ENCODE data around the gene SMYD3. TPM values are rescaled to one million over a fixed set of nuclear protein-coding genes. Genes with fewer than 3 reads are reported as not detected.

SMYD3 gene
- total RNA-seq, 1 experiment from 2014 or later: 17.4 TPM

DNA sequence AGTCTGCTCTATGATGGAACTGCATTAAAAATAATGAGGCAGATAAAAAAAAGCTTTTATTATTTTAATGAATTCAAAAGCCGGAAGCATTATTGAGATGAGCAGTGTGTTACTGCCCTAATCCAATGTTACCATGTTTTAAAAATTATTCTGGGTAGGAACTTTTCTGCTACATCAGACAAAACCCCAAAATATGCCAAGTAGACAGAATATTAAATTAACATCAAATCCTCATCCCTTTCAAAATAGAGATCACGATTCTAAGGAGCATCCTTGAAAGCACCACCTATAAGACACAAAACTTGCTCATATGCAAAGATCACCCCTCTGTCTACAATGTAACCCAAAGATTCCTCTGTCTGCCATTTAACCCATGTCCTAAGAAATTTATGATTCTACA lies 357.5 kb downstream of the SMYD3 start:
- intact Hi-C loops (cut with micrococcal nuclease; ENCODE audit: unreplicated experiment): no loop called here
- ATAC-seq: no peak
- no peaks in the 10 kb centered on the region for H3K36me3 ChIP-seq (ENCODE audit: control insufficient read depth, insufficient read depth, low read length)
- POLR2A ChIA-PET: no interaction called here
- TF ChIP-seq, protein P1, sequence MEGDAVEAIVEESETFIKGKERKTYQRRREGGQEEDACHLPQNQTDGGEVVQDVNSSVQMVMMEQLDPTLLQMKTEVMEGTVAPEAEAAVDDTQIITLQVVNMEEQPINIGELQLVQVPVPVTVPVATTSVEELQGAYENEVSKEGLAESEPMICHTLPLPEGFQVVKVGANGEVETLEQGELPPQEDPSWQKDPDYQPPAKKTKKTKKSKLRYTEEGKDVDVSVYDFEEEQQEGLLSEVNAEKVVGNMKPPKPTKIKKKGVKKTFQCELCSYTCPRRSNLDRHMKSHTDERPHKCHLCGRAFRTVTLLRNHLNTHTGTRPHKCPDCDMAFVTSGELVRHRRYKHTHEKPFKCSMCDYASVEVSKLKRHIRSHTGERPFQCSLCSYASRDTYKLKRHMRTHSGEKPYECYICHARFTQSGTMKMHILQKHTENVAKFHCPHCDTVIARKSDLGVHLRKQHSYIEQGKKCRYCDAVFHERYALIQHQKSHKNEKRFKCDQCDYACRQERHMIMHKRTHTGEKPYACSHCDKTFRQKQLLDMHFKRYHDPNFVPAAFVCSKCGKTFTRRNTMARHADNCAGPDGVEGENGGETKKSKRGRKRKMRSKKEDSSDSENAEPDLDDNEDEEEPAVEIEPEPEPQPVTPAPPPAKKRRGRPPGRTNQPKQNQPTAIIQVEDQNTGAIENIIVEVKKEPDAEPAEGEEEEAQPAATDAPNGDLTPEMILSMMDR (IDR thresholded peaks at IDR 0.05): no peak
- no peak for TF ChIP-seq SIN3A (IDR thresholded peaks at IDR 0.05; ENCODE audit: borderline replicate concordance, insufficient read depth, low read depth, low read length)
- no peak for TF ChIP-seq TCF7L2 (IDR thresholded peaks at IDR 0.05; ENCODE audit: low read depth, low read length)
- no peak for TF ChIP-seq POLR2AphosphoS5 (IDR thresholded peaks at IDR 0.05; ENCODE audit: low read depth, low read length)
- TF ChIP-seq, protein P2, sequence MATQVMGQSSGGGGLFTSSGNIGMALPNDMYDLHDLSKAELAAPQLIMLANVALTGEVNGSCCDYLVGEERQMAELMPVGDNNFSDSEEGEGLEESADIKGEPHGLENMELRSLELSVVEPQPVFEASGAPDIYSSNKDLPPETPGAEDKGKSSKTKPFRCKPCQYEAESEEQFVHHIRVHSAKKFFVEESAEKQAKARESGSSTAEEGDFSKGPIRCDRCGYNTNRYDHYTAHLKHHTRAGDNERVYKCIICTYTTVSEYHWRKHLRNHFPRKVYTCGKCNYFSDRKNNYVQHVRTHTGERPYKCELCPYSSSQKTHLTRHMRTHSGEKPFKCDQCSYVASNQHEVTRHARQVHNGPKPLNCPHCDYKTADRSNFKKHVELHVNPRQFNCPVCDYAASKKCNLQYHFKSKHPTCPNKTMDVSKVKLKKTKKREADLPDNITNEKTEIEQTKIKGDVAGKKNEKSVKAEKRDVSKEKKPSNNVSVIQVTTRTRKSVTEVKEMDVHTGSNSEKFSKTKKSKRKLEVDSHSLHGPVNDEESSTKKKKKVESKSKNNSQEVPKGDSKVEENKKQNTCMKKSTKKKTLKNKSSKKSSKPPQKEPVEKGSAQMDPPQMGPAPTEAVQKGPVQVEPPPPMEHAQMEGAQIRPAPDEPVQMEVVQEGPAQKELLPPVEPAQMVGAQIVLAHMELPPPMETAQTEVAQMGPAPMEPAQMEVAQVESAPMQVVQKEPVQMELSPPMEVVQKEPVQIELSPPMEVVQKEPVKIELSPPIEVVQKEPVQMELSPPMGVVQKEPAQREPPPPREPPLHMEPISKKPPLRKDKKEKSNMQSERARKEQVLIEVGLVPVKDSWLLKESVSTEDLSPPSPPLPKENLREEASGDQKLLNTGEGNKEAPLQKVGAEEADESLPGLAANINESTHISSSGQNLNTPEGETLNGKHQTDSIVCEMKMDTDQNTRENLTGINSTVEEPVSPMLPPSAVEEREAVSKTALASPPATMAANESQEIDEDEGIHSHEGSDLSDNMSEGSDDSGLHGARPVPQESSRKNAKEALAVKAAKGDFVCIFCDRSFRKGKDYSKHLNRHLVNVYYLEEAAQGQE (IDR thresholded peaks at IDR 0.05; ENCODE audit: insufficient read depth in 1 of 2, low read depth in 2 of 2, low read length in 1 of 2): no peak
- CTCF ChIA-PET: no interaction called here
- H3K27ac ChIP-seq (ENCODE audit: low read length): no peak overlapping the region
- no TSS peak for BruUV-seq (replicated peaks)
- in situ Hi-C loops (cut with HindIII; ENCODE audit: low pct_unique_long_range_greater_than_20kb, low sequenced_read_pairs): no loop called here
- DNase-seq (ENCODE audit: low read depth, low spot score): no peak
- no peaks in the 10 kb centered on the region for H3K4me1 ChIP-seq (ENCODE audit: control insufficient read depth, insufficient read depth, low read length)
- H3K9me3 ChIP-seq (ENCODE audit: control insufficient read depth, insufficient read depth, low read depth, low read length): no peaks in the 10 kb centered on the region; the same call in 1 of the 2 replicates
- H3K27me3 ChIP-seq (ENCODE audit: control insufficient read depth, insufficient read depth, low read length): no peaks in the 10 kb centered on the region
- no peak overlapping the region for H3K4me3 ChIP-seq (ENCODE audit: low read depth in 2 of 2, low read length in 2 of 2)

GRCh38 chr1:246147524-246148461 lies 359.3 kb downstream of the SMYD3 start:
- CTCF ChIA-PET: no interaction called here
- Histone ChIP-seq H3K4me1 (ENCODE audit: control insufficient read depth, insufficient read depth, low read length) (peaks cover under 1% of the 10 kb centered on the region), H3K4me3 (ENCODE audit: low read depth in 2 of 2, low read length in 2 of 2) (no peak overlapping the region), H3K27ac (ENCODE audit: low read length) (no peak overlapping the region), H3K9me3 (ENCODE audit: control insufficient read depth, insufficient read depth, low read depth, low read length) (no peaks in the 10 kb centered on the region; the same call in 1 of the 2 replicates), H3K36me3 (ENCODE audit: control insufficient read depth, insufficient read depth, low read length) (no peaks in the 10 kb centered on the region), H3K27me3 (ENCODE audit: control insufficient read depth, insufficient read depth, low read length) (no peaks in the 10 kb centered on the region)
- in situ Hi-C loops (cut with HindIII; ENCODE audit: low pct_unique_long_range_greater_than_20kb, low sequenced_read_pairs): no loop called here
- DNase-seq (ENCODE audit: low read depth, low spot score) (no peak), ATAC-seq (no peak)
- TF ChIP-seq SIN3A (IDR thresholded peaks at IDR 0.05; ENCODE audit: borderline replicate concordance, insufficient read depth, low read depth, low read length): no peak
- no peak for TF ChIP-seq TCF7L2 (IDR thresholded peaks at IDR 0.05; ENCODE audit: low read depth, low read length)
- no peak for TF ChIP-seq POLR2AphosphoS5 (IDR thresholded peaks at IDR 0.05; ENCODE audit: low read depth, low read length)
- TF ChIP-seq, protein P1 (IDR thresholded peaks at IDR 0.05): no peak
- TF ChIP-seq, protein P2 (IDR thresholded peaks at IDR 0.05; ENCODE audit: insufficient read depth in 1 of 2, low read depth in 2 of 2, low read length in 1 of 2): no peak
- no TSS peak for BruUV-seq (replicated peaks)
- POLR2A ChIA-PET: interaction anchor here (0.5 to 0.8 kb wide), 2 partner anchors 574 to 1016 kb away, joined by 3 to 4 read pairs; no protein-coding TSS in a partner anchor
- intact Hi-C loops (cut with micrococcal nuclease; ENCODE audit: unreplicated experiment): no loop called here

Data from Panc1 (cell line).